Tibial artery (tissue), 4 donors: ENCODE measurements around the gene ARHGAP24.
"Not testable (repeated sequence)": the region's sequence is repeated elsewhere in the genome, so short reads cannot be mapped to it uniquely, and the experiment has no call there.

Experiments
- DNase-seq, 2 donors: peaks; one replicate each; pipeline ENCODE4 v3.0.0-alpha.2; 2019
- H3K27ac ChIP-seq, 2 donors: fragments of 200-600 bp; sonication (generic) in 1 of 2; 1 replicate in 1 of 2; 2 replicates in 1 of 2; pipeline ENCODE4 v1.5.1; 2018 to 2019; ENCODE audit warnings: mild to moderate bottlenecking in 1 of 2
- H3K27me3 ChIP-seq, 2 donors: fragments of 200-600 bp; sonication (generic) in 1 of 2; one replicate each; pipeline versions ENCODE4 v1.5.1 to v1.6.0; 2016 to 2019
- H3K36me3 ChIP-seq, 3 donors: fragments of 200-600 bp; sonication (generic) in 2 of 3; one replicate each; pipeline ENCODE4 v1.5.1; 2016 to 2019; ENCODE audit warnings: mild to moderate bottlenecking in 2 of 3
- H3K4me1 ChIP-seq, 4 donors: fragments of 200-600 bp; sonication (generic) in 2 of 4; 1 replicate in 3 of 4; 2 replicates in 1 of 4; pipeline ENCODE4 v1.5.1; 2016 to 2019
- H3K4me3 ChIP-seq, 2 donors: fragments of 200-600 bp; sonication (generic) in 1 of 2; 1 replicate in 1 of 2; 2 replicates in 1 of 2; pipeline ENCODE4 v1.5.1; 2018 to 2019; ENCODE audit warnings: mild to moderate bottlenecking in 2 of 2
- H3K9me3 ChIP-seq, 3 donors: fragments of 200-600 bp; sonication (generic) in 1 of 3; one replicate each; pipeline ENCODE4 v1.5.1; 2016 to 2019
- intact Hi-C: fragments of 100-400 bp; cut with DNase I; formaldehyde crosslinking; loops from one replicate; pipeline ENCODE4 v1.15.0; 2023; ENCODE audit warnings: low total_unique reads
- TF ChIP-seq, protein P1 (sequence below), 2 experiments: fragments of 200-600 bp in 1 of 2; fragments of 450-650 bp in 1 of 2; IDR thresholded peaks; one replicate each; pipeline ENCODE4 v1.5.1; 2017 to 2019; ENCODE audit warnings: antibody characterized with exemption in 2 of 2, mild to moderate bottlenecking in 1 of 2, moderate library complexity in 1 of 2

ARHGAP24 gene

GRCh38 chr4:85956293-85956945, 481.5 kb downstream of the ARHGAP24 start:
- Histone ChIP-seq H3K4me1 (peaks cover 0 to 5% (median 2%) of the 10 kb centered on the region in 4 donors), H3K9me3 (no peaks in the 10 kb centered on the region), H3K4me3 (no peak overlapping the region), H3K27ac (no peak overlapping the region), H3K36me3 (no peaks in the 10 kb centered on the region), H3K27me3 (no peaks in the 10 kb centered on the region)
- intact Hi-C loops, result no loop called here
- TF ChIP-seq, protein P1, sequence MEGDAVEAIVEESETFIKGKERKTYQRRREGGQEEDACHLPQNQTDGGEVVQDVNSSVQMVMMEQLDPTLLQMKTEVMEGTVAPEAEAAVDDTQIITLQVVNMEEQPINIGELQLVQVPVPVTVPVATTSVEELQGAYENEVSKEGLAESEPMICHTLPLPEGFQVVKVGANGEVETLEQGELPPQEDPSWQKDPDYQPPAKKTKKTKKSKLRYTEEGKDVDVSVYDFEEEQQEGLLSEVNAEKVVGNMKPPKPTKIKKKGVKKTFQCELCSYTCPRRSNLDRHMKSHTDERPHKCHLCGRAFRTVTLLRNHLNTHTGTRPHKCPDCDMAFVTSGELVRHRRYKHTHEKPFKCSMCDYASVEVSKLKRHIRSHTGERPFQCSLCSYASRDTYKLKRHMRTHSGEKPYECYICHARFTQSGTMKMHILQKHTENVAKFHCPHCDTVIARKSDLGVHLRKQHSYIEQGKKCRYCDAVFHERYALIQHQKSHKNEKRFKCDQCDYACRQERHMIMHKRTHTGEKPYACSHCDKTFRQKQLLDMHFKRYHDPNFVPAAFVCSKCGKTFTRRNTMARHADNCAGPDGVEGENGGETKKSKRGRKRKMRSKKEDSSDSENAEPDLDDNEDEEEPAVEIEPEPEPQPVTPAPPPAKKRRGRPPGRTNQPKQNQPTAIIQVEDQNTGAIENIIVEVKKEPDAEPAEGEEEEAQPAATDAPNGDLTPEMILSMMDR (IDR thresholded peaks at IDR 0.05), result no peak
- no peak for DNase-seq

DNA sequence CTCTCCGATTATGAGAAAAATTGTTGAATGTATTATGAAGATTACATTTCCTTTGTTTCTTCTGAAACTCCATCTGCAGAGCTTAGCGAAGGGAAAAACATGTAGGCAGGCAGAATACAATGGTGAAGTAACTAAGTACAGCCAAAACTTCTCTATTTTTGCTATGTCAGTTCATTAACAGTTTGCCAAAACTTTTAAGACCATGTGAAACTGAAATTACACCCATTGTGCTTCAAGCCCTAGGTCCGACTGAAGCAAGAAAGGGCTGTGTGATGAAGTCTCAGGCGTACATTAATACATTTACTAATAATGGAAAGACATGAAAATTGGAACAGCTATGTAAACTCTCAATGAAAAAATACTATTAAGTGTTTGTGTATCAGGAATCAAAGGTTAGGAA, 486.9 kb downstream of the ARHGAP24 start:
- Histone ChIP-seq H3K27ac (no peak overlapping the region), H3K36me3 (no peaks in the 10 kb centered on the region), H3K27me3 (no peaks in the 10 kb centered on the region), H3K4me3 (no peak overlapping the region), H3K4me1 (peaks cover 0 to 14% (median 5%) of the 10 kb centered on the region in 4 donors), H3K9me3 (no peaks in the 10 kb centered on the region)
- intact Hi-C loops, result loop anchor here (10.0 kb wide), 1 partner anchor 137 kb away; no protein-coding TSS in a partner anchor
- DNase-seq, result no peak
- TF ChIP-seq, protein P1 (IDR thresholded peaks at IDR 0.05), result no peak

- no peak for DNase-seq
- Histone ChIP-seq H3K27me3 (no peaks in the 10 kb centered on the region), H3K9me3 (no peaks in the 10 kb centered on the region), H3K4me3 (no peak overlapping the region), H3K27ac (no peak overlapping the region), H3K4me1 (peaks cover 0 to 22% (median 5%) of the 10 kb centered on the region in 4 donors), H3K36me3 (no peaks in the 10 kb centered on the region)
- intact Hi-C loops, result loop anchor here (10.0 kb wide), 1 partner anchor 138 kb away; no protein-coding TSS in a partner anchor
- TF ChIP-seq, protein P1 (IDR thresholded peaks at IDR 0.05), result no peak
These were observed 488.3 kb downstream of the ARHGAP24 start for GRCh38 chr4:85963231-85963630.

- Histone ChIP-seq H3K27me3 (no peaks in the 10 kb centered on the region), H3K27ac (no peak overlapping the region), H3K4me3 (no peak overlapping the region), H3K9me3 (no peaks in the 10 kb centered on the region), H3K36me3 (no peaks in the 10 kb centered on the region), H3K4me1 (peaks cover 0 to 32% (median 5%) of the 10 kb centered on the region in 4 donors)
- DNase-seq, result no peak
- intact Hi-C loops, result loop anchor here (10.0 kb wide), 1 partner anchor 139 kb away; no protein-coding TSS in a partner anchor
- TF ChIP-seq, protein P1 (IDR thresholded peaks at IDR 0.05), result no peak
These were observed 489.3 kb downstream of the ARHGAP24 start for GRCh38 chr4:85964298-85964697.

GRCh38 chr4:85965017-85965416, 490.1 kb downstream of the ARHGAP24 start:
- H3K27me3 ChIP-seq, H3K9me3 ChIP-seq, H3K27ac ChIP-seq, H3K36me3 ChIP-seq, DNase-seq, H3K4me3 ChIP-seq: not testable (repeated sequence)
- intact Hi-C loops, result loop anchor here (10.0 kb wide), 1 partner anchor 140 kb away; no protein-coding TSS in a partner anchor
- peaks cover 0 to 32% (median 5%) of the 10 kb centered on the region in 4 donors for H3K4me1 ChIP-seq

DNA sequence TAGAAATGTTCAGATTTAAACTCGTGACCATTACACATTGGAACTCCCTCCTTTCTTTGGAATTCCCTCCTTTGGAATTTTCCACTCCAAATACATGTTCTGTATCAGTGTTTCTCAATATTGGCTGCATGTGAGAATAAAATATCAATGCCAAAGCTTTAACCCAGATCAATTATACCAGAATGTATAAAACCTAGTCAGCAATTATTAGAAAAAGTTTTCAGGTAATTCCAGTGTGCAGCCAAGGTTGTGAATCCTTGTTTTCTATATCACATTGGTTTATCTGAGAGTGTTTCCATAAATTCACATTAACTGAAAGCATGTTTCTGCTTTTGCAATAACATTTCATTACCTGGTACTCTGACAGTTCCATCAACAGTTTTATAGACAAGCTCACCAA, 490.6 kb downstream of the ARHGAP24 start:
- TF ChIP-seq, protein P1 (IDR thresholded peaks at IDR 0.05), result no peak
- no peaks in the 10 kb centered on the region for H3K9me3 ChIP-seq
- H3K36me3 ChIP-seq, result no peaks in the 10 kb centered on the region
- H3K4me3 ChIP-seq, result no peak overlapping the region
- H3K27me3 ChIP-seq, result no peaks in the 10 kb centered on the region
- DNase-seq, result no peak
- intact Hi-C loops, result loop anchor here (10.0 kb wide), 1 partner anchor 141 kb away; no protein-coding TSS in a partner anchor
- peaks cover 0 to 32% (median 6%) of the 10 kb centered on the region in 4 donors for H3K4me1 ChIP-seq
- no peak overlapping the region for H3K27ac ChIP-seq
